ENCODE measurements around the gene FMNL3. TPM values are rescaled to one million over a fixed set of nuclear protein-coding genes. Genes with fewer than 3 reads are reported as not detected.

Gene FMNL3
- total RNA-seq, 1 experiment from 2014 or later: 3.5 TPM

- ChIA-PET POLR2A (no interaction called here), RAD21 (ENCODE audit: low non-redundant PET in 1 of 2, low total read pairs in 2 of 2, uncharacterized antibody in 2 of 2, unreplicated experiment in 2 of 2) (no interaction called here), CTCF (no interaction called here)
- H3K27me3 ChIP-seq (ENCODE audit: insufficient read depth, low read length): no peaks in the 10 kb centered on the region
- H3K36me3 ChIP-seq (ENCODE audit: control insufficient read depth in 1 of 2, insufficient read depth in 2 of 2, low read length in 2 of 2): no peaks in the 10 kb centered on the region
- no peak overlapping the region for H3K27ac ChIP-seq (ENCODE audit: low read depth, low read length)
- no peak overlapping the region for H3K4me2 ChIP-seq (ENCODE audit: low read length)
- H2AFZ ChIP-seq (ENCODE audit: low read depth, low read length, poor library complexity, severe bottlenecking): no peak overlapping the region
- BruUV-seq (replicated peaks): no TSS peak
- intact Hi-C loops (cut with micrococcal nuclease): no loop called here
- H3K9me2 ChIP-seq (ENCODE audit: insufficient read depth): 0 out of 2 replicates have a peak, but pooled peaks cover 2% of the 10 kb centered on the region
- H3K4me3 ChIP-seq (replicated peaks in 1 of 2; ENCODE audit: low read depth in 1 of 2, low read length in 2 of 2): no peak overlapping the region
- ATAC-seq (no peak), DNase-seq (ENCODE audit: low read depth, low spot score) (no peak)
- peaks cover 0 to 6% of the 10 kb centered on the region in 2 experiments; a peak in 2 of 4 replicates for H3K4me1 ChIP-seq (ENCODE audit: control insufficient read depth in 1 of 2, insufficient read depth in 2 of 2, low read length in 2 of 2)
- no peaks in the 10 kb centered on the region for H3K79me2 ChIP-seq (ENCODE audit: insufficient read depth, low read length)
- no peaks in the 10 kb centered on the region for H3K9me3 ChIP-seq (ENCODE audit: control insufficient read depth in 1 of 2, insufficient read depth in 1 of 2, low read depth in 1 of 2, low read length in 2 of 2)
- H4K20me1 ChIP-seq (ENCODE audit: insufficient read depth): no peaks in the 10 kb centered on the region
- no peak overlapping the region for H3K9ac ChIP-seq (ENCODE audit: low read length)
- TF ChIP-seq SP1 (IDR thresholded peaks at IDR 0.05; ENCODE audit: low read depth): no peak
- TF ChIP-seq SIN3A (IDR thresholded peaks at IDR 0.05; ENCODE audit: low read depth): no peak
- TF ChIP-seq POLR2A (IDR thresholded peaks at IDR 0.05; ENCODE audit: borderline replicate concordance, extremely low read depth, insufficient read depth, insufficient read length): no peak
- no peak for TF ChIP-seq TCF7L2 (IDR thresholded peaks at IDR 0.05; ENCODE audit: borderline replicate concordance, extremely low read depth, insufficient read depth, insufficient read length)
- no peak for TF ChIP-seq CBX3 (IDR thresholded peaks at IDR 0.05; ENCODE audit: low read depth)
- TF ChIP-seq ELF1 (IDR thresholded peaks at IDR 0.05; ENCODE audit: borderline replicate concordance, low read depth): no peak
- no peak for TF ChIP-seq ZBTB33 (IDR thresholded peaks at IDR 0.05; ENCODE audit: extremely low read depth, insufficient replicate concordance, low read length)
These were observed 48.9 kb downstream of the FMNL3 start for GRCh38 chr12:49658276-49658675.

GRCh38 chr12:49655595-49656236 is 51.5 kb downstream of the FMNL3 start:
- Histone ChIP-seq H3K4me2 (ENCODE audit: low read length) (no peak overlapping the region), H3K9me3 (ENCODE audit: control insufficient read depth in 1 of 2, insufficient read depth in 1 of 2, low read depth in 1 of 2, low read length in 2 of 2) (no peaks in the 10 kb centered on the region), H3K79me2 (ENCODE audit: insufficient read depth, low read length) (no peaks in the 10 kb centered on the region), H3K4me1 (ENCODE audit: control insufficient read depth in 1 of 2, insufficient read depth in 2 of 2, low read length in 2 of 2) (no peaks in the 10 kb centered on the region), H3K4me3 (replicated peaks in 1 of 2; ENCODE audit: low read depth in 1 of 2, low read length in 2 of 2) (no peak overlapping the region), H4K20me1 (ENCODE audit: insufficient read depth) (no peaks in the 10 kb centered on the region), H2AFZ (ENCODE audit: low read depth, low read length, poor library complexity, severe bottlenecking) (no peak overlapping the region), H3K36me3 (ENCODE audit: control insufficient read depth in 1 of 2, insufficient read depth in 2 of 2, low read length in 2 of 2) (no peaks in the 10 kb centered on the region), H3K9me2 (ENCODE audit: insufficient read depth) (no peaks in the 10 kb centered on the region), H3K27me3 (ENCODE audit: insufficient read depth, low read length) (no peaks in the 10 kb centered on the region), H3K9ac (ENCODE audit: low read length) (no peak overlapping the region), H3K27ac (ENCODE audit: low read depth, low read length) (no peak overlapping the region)
- RAD21 ChIA-PET (ENCODE audit: low non-redundant PET in 1 of 2, low total read pairs in 2 of 2, uncharacterized antibody in 2 of 2, unreplicated experiment in 2 of 2): no interaction called here
- DNase-seq (ENCODE audit: low read depth, low spot score) (no peak), ATAC-seq (no peak)
- intact Hi-C loops (cut with micrococcal nuclease): no loop called here
- CTCF ChIA-PET: no interaction called here
- POLR2A ChIA-PET: no interaction called here
- BruUV-seq (replicated peaks): no TSS peak
- TF ChIP-seq EZH2 (IDR thresholded peaks at IDR 0.05): no peak
- TF ChIP-seq EGR1 (IDR thresholded peaks at IDR 0.05; ENCODE audit: low read depth): no peak
- TF ChIP-seq CTCF (IDR thresholded peaks at IDR 0.05 in 2 of 3, conservative IDR thresholded peaks at IDR 0.05 in 1 of 3; ENCODE audit: borderline replicate concordance in 1 of 3, insufficient read depth in 1 of 3, low read depth in 2 of 3, low read length in 2 of 3): no peak
- TF ChIP-seq REST (IDR thresholded peaks at IDR 0.05; ENCODE audit: low read depth): no peak
- no peak for TF ChIP-seq MAX (IDR thresholded peaks at IDR 0.05)
- no peak for TF ChIP-seq RAD21 (IDR thresholded peaks at IDR 0.05; ENCODE audit: low read depth)
